HG03565 (cell line): ENCODE data around the gene PCNX2.

Source experiments
- ATAC-seq: cut with Tn5 transposase; IDR thresholded peaks from one replicate; pipeline ENCODE4 v1.9.1; 2021; ENCODE audit warnings: mild to moderate bottlenecking, moderate library complexity; ENCODE audit not compliant: unreplicated experiment

Gene PCNX2

DNA sequence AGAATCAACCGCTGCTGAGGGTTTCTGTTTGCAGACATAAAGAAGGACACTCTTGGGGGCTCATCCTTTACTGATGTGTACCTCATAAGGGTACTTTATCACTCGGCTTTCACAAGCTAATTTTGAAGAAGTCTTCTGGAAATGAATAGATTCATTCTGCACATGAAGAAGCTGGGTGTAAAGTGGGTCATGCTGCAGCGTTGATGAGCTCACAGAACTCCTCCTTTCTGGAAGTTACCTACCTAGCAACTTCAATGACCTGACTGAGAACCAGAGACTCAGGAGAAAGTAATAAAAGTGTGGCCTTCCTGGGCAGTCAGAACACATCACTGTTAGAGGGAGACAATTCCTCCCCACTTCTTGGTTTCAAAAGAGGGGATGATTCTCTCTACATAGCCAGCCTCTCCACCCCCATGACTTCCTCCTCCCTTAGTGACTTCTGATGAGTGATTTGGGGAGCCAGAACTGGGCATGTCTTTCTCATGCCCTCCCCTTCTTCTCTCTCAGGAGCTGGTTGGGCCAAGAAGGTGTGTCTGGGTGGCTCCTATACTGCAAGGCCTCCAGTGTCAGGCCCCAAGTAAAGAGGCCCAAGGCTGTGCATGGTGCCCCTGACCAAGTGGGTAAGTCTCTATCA, 27.0 kb downstream of the PCNX2 start:
- no peak for ATAC-seq

- ATAC-seq, result no peak
Measured at GRCh38 chr1:233261695-233262094, 33.8 kb downstream of the PCNX2 start.

DNA sequence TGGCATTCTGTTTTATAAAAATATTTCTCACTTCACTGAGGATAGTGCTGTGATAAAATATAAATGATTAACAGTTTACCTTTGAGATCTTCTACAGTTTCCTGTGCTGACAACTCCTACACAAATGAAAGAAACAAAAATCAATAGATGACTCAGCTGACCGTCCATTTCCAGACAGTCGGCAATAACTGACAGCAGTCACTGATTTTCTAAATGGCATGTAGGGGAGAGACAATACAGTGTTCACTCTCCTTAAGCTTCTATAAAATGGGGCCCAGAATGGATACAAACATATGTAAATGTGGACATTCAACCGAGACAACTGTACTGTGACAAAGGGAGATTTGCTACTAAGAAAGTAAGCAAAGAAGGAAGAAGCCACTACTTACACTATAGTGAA, 34.3 kb downstream of the PCNX2 start:
- ATAC-seq, result peak; percentile 96

DNA sequence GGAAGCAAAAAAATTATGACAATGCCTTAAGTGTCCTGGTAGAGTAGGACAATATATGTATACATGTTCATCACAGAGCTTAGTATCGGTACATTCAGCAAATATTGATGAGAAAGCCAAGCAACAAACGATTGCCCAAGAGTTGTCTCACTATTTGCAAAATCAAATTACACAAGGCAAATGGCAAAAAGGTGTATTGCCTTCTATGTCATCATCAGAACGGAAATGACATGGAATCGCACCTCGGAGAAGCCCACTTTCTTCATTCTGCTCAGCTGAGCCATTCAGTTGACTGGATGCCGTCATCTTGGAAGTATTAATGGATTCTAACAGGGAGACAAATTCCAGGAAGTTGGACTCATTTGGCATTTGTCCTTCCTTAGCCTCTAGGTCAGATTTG, 37.7 kb downstream of the PCNX2 start:
- ATAC-seq, result no peak

- no peak for ATAC-seq
Measured at GRCh38 chr1:233256789-233257188, 38.7 kb downstream of the PCNX2 start.

- ATAC-seq, result no peak
Measured at GRCh38 chr1:233256191-233256590, 39.3 kb downstream of the PCNX2 start.

DNA sequence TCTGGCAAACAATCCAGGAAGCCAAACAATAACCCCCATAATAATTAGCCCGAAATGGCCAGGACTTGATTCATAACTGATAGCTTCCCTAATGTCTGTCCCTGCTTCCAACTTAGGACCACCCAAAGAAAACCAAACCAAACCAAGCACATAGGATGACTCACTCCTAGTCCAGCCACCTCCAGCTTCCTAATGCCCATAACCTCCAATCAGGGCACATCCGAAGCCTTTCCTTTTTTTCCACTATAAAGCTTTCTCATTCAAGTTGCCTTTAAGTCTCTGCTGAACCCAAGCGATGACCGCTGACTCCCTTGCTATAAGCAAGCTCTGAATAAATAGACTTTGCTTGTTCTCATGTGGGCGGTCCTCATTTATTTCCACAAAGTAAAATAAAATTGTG, 40.4 kb downstream of the PCNX2 start:
- ATAC-seq, result no peak

- ATAC-seq, result no peak
Measured at GRCh38 chr1:233253832-233254331, 41.6 kb downstream of the PCNX2 start.

GRCh38 chr1:233253231-233253831, 42.2 kb downstream of the PCNX2 start:
- no peak for ATAC-seq

GRCh38 chr1:233252441-233252840, 43.1 kb downstream of the PCNX2 start:
- no peak for ATAC-seq

- no peak for ATAC-seq
Measured at GRCh38 chr1:233251201-233251720, 44.3 kb downstream of the PCNX2 start.

GRCh38 chr1:233248014-233248413, 47.5 kb downstream of the PCNX2 start:
- no peak for ATAC-seq

DNA sequence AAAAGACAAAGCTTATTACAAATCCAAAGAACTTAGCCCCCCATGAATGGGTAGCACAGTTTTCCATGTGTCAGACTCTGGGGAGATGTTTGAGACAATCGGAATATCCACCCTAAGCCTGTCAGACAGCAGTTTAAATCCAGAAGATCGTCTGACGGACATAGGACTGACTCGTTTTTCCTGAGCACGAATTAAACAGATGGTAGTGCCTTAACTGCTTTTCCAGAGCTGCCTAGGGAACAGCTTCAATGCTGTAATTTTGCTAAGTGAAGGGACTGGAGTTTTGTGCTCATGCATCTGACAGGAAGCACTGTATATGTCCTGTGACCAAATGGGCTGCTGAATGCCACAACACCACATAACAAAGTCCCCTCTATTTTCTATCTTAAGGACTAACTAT, 48.6 kb downstream of the PCNX2 start:
- no peak for ATAC-seq

- no peak for ATAC-seq
Measured at GRCh38 chr1:233245191-233245765, 50.2 kb downstream of the PCNX2 start.

DNA sequence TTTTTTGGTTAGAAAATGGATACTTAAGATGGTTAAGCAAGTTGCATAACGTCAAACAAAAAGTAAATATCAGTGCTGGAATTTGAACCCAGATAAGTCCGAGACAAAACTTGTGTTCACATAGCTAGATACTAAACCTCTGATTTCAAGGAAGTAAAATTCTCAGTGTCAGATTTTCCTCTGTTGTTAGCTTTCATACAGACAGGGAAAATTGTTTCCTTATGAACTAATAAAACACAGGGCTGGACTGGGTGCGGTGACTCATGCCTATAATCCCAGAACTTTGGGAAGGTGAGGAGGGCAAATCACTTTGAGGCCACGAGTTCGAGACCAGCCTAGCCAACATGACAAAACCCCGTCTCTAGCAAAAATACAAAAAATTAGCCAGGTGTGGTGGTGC, 51.3 kb downstream of the PCNX2 start:
- no peak for ATAC-seq

GRCh38 chr1:233242827-233243483, 52.6 kb downstream of the PCNX2 start:
- ATAC-seq, result no peak

DNA sequence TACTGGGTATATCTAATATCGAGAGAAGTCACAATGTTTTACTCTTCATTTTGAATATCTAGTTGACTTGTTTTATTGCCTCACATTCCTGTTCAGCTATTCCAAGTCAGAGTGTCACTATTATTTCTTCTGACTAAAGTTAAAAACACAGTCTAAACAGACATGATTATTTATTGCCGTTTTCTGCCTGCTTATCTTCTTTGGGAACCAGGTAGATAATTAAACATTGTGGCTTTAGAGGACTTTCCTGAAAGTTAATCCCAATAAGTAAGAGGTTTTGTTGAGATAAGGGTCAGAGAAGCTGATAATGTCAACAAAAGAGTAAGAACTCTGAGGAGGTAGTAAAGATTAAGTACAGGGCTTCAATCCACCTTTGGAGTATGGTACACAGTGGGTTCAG, 53.8 kb downstream of the PCNX2 start:
- ATAC-seq, result no peak

GRCh38 chr1:233240829-233241682, 54.5 kb downstream of the PCNX2 start:
- no peak for ATAC-seq

- ATAC-seq, result no peak
Measured at GRCh38 chr1:233240371-233240770, 55.2 kb downstream of the PCNX2 start.

- no peak for ATAC-seq
Measured at GRCh38 chr1:233238884-233239431, 56.6 kb downstream of the PCNX2 start.
